Measurements from ENCODE around the gene CGB2.
"Not testable (repeated sequence)": the region's sequence is repeated elsewhere in the genome, so short reads cannot be mapped to it uniquely, and the experiment has no call there.

GRCh38 chr19:49038111-49038510, 6.4 kb downstream of the CGB2 start:
- not testable (repeated sequence) for TF ChIP-seq POLR2A, POLR2AphosphoS5 (IDR thresholded peaks at IDR 0.05; ENCODE audit: low read depth, low read length)

Measured in GM12892 (cell line).